ENCODE measurements around the gene SCAF8. TPM values are rescaled to one million over a fixed set of nuclear protein-coding genes. Genes with fewer than 3 reads are reported as not detected.

Gene SCAF8
- total and polyA plus RNA-seq, 9 of the 15 experiments (the other 6 are each of a cell fraction or from before 2014, with no cell fraction given): 10.5 to 46.6 (median 23.2) TPM

DNA sequence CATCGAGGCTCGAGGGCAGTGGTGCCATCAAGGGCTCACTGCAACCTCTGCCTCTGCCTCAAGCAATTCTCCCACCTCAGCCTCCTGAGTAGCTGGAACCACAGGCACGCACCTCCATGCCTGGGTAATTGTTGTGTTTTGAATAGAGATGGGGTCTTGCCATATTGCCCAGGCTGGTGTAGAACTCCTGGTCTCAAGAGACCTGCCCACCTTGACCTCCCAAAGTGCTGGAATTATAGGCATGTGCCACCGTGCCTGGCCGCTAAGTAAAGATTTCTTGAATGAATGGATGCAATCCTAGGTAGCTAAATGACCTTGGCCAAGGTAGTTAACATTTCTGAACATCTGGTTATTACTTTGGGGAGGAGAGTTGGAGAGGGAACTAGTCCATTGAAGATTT, 7.4 kb downstream of the SCAF8 start:
- Histone ChIP-seq H3K9me3 (replicated peaks; ENCODE audit: control insufficient read depth, insufficient read depth, low read depth, low read length) (no peaks in the 10 kb centered on the region), H4K20me1 (replicated peaks; ENCODE audit: control insufficient read depth, insufficient read depth, low read length) (peaks cover 8% of the 10 kb centered on the region), H3K27ac (ENCODE audit: extremely low read depth, low read depth, low read length) (no peak overlapping the region), H3K36me3 (ENCODE audit: control insufficient read depth, insufficient read depth, low read length) (peaks cover 67% of the 10 kb centered on the region), H3K9ac (ENCODE audit: insufficient read depth in 1 of 2, low read depth in 2 of 2, low read length in 2 of 2) (no peak overlapping the region), H3K27me3 (ENCODE audit: control insufficient read depth in 2 of 2, insufficient read depth in 2 of 2, low read length in 2 of 2) (no peaks in the 10 kb centered on the region), H2AFZ (ENCODE audit: low read depth, low read length) (no peak overlapping the region), H3K4me2 (ENCODE audit: insufficient read depth, low read length) (no peak overlapping the region), H3K4me3 (no peak overlapping the region), H3K4me1 (replicated peaks in 1 of 2; ENCODE audit: control insufficient read depth in 2 of 2, insufficient read depth in 2 of 2, low read length in 2 of 2) (peaks cover 7 to 9% of the 10 kb centered on the region in 2 experiments; a peak in 4 of 5 replicates), H3K9me1 (ENCODE audit: control insufficient read depth, insufficient read depth, low read length) (no peaks in the 10 kb centered on the region), H3K79me2 (ENCODE audit: control insufficient read depth, insufficient read depth, low read length) (peaks cover 100% of the 10 kb centered on the region)
- ChIA-PET POLR2A (interaction anchor here (1.3 to 1.7 kb wide), 2 partner anchors 8 to 13 kb away, joined by 6 to 10 read pairs; no protein-coding TSS in a partner anchor), CTCF (ENCODE audit: low intra/inter-chr PET ratio) (no interaction called here)
- FAIRE-seq (no peak), DNase-seq (ENCODE audit: extremely low read depth in 1 of 4, low spot score in 3 of 4) (no peak), ATAC-seq (no peak)
- in situ Hi-C loops (cut with MboI): no loop called here
- intact Hi-C loops (cut with micrococcal nuclease): no loop called here
- TF ChIP-seq BHLHE40 (IDR thresholded peaks at IDR 0.05; ENCODE audit: low read length): 0 out of 2 replicates have a peak, but pooled peaks have one; percentile 19
- TF ChIP-seq TAL1 (IDR thresholded peaks at IDR 0.05): no peak
- BruUV-seq (replicated peaks): no TSS peak
- WGBS (ENCODE audit: insufficient coverage, low coverage, missing lambda C conversion rate): 98% methylated on average over 4 of the region's 5 CpGs

DNA sequence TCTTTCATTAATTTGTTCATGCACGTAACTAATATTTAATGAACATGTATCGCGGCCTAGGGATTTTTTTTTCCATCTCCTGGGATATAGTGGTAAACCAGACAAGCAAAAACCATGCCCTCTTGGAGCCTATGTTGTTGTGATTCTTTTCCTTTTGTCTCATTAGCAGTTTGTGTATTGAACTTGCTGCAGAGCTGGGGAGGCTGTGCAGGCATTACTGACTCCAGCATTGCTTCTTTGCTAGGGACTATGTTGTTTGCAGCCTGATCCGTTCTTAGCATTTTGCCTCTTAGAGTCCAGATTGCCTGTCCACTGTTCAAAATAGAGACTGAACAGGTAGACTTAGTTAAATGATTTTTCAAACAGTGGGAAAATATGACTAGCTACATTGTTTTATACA, 9.7 kb downstream of the SCAF8 start:
- H3K9me1 ChIP-seq (ENCODE audit: control insufficient read depth, insufficient read depth, low read length): no peaks in the 10 kb centered on the region
- peaks cover 8% of the 10 kb centered on the region for H4K20me1 ChIP-seq (replicated peaks; ENCODE audit: control insufficient read depth, insufficient read depth, low read length)
- WGBS (ENCODE audit: insufficient coverage, low coverage, missing lambda C conversion rate): 95% methylated on average over 4 of the region's 4 CpGs
- in situ Hi-C loops (cut with MboI) (no loop called here), intact Hi-C loops (cut with micrococcal nuclease) (no loop called here)
- ChIA-PET POLR2A (interaction anchor here (1.7 kb wide), 1 partner anchor 8 kb away, joined by 14 read pairs; no protein-coding TSS in a partner anchor), CTCF (ENCODE audit: low intra/inter-chr PET ratio) (no interaction called here)
- DNase-seq (ENCODE audit: extremely low read depth in 1 of 4, low spot score in 3 of 4) (no peak), FAIRE-seq (no peak), ATAC-seq (no peak; the same call in 2 of the 3 replicates)
- H3K4me3 ChIP-seq: no peak overlapping the region
- no peaks in the 10 kb centered on the region for H3K9me3 ChIP-seq (replicated peaks; ENCODE audit: control insufficient read depth, insufficient read depth, low read depth, low read length)
- no peak overlapping the region for H3K4me2 ChIP-seq (ENCODE audit: insufficient read depth, low read length)
- peaks cover 100% of the 10 kb centered on the region for H3K79me2 ChIP-seq (ENCODE audit: control insufficient read depth, insufficient read depth, low read length)
- TF ChIP-seq MED1 (CRISPR knock-in tag; IDR thresholded peaks at IDR 0.05; ENCODE audit: borderline replicate concordance) (no peak), ZNF277 (CRISPR knock-in tag; IDR thresholded peaks at IDR 0.05; ENCODE audit: borderline replicate concordance) (peak; percentile 43; the same call in 1 of the 2 replicates), HES1 (IDR thresholded peaks at IDR 0.05; ENCODE audit: low read depth) (no peak)
- TF ChIP-seq, protein P1, sequence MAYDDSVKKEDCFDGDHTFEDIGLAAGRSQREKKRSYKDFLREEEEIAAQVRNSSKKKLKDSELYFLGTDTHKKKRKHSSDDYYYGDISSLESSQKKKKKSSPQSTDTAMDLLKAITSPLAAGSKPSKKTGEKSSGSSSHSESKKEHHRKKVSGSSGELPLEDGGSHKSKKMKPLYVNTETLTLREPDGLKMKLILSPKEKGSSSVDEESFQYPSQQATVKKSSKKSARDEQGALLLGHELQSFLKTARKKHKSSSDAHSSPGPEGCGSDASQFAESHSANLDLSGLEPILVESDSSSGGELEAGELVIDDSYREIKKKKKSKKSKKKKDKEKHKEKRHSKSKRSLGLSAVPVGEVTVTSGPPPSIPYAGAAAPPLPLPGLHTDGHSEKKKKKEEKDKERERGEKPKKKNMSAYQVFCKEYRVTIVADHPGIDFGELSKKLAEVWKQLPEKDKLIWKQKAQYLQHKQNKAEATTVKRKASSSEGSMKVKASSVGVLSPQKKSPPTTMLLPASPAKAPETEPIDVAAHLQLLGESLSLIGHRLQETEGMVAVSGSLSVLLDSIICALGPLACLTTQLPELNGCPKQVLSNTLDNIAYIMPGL (CRISPR knock-in tag; IDR thresholded peaks at IDR 0.05): no peak
- TF ChIP-seq, protein P2, sequence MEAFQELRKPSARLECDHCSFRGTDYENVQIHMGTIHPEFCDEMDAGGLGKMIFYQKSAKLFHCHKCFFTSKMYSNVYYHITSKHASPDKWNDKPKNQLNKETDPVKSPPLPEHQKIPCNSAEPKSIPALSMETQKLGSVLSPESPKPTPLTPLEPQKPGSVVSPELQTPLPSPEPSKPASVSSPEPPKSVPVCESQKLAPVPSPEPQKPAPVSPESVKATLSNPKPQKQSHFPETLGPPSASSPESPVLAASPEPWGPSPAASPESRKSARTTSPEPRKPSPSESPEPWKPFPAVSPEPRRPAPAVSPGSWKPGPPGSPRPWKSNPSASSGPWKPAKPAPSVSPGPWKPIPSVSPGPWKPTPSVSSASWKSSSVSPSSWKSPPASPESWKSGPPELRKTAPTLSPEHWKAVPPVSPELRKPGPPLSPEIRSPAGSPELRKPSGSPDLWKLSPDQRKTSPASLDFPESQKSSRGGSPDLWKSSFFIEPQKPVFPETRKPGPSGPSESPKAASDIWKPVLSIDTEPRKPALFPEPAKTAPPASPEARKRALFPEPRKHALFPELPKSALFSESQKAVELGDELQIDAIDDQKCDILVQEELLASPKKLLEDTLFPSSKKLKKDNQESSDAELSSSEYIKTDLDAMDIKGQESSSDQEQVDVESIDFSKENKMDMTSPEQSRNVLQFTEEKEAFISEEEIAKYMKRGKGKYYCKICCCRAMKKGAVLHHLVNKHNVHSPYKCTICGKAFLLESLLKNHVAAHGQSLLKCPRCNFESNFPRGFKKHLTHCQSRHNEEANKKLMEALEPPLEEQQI (IDR thresholded peaks at IDR 0.05): no peak
- peaks cover under 1 to 7% of the 10 kb centered on the region in 2 experiments; a peak in 3 of 5 replicates for H3K4me1 ChIP-seq (replicated peaks in 1 of 2; ENCODE audit: control insufficient read depth in 2 of 2, insufficient read depth in 2 of 2, low read length in 2 of 2)
- no TSS peak for BruUV-seq (replicated peaks)
- no peaks in the 10 kb centered on the region for H3K27me3 ChIP-seq (ENCODE audit: control insufficient read depth in 2 of 2, insufficient read depth in 2 of 2, low read length in 2 of 2)
- no peak overlapping the region for H2AFZ ChIP-seq (ENCODE audit: low read depth, low read length)
- no peak overlapping the region for H3K9ac ChIP-seq (ENCODE audit: insufficient read depth in 1 of 2, low read depth in 2 of 2, low read length in 2 of 2)
- peaks cover 49% of the 10 kb centered on the region for H3K36me3 ChIP-seq (ENCODE audit: control insufficient read depth, insufficient read depth, low read length)
- no peak overlapping the region for H3K27ac ChIP-seq (ENCODE audit: extremely low read depth, low read depth, low read length)

Data from K562 (cell line).